Parathyroid adenoma (tissue), 2 donors: ENCODE results near the gene ATP13A3.

Experiments used
- H2AFZ ChIP-seq: fragments of 300-600 bp; sonication (generic); one replicate; pipeline ENCODE4 v1.7.0; 2017; ENCODE audit warnings: antibody characterized with exemption, mild to moderate bottlenecking
- H3K27ac ChIP-seq: fragments of 300-600 bp; sonication (generic); one replicate; pipeline ENCODE4 v1.7.0; 2017
- H3K27me3 ChIP-seq: fragments of 300-600 bp; sonication (generic); one replicate; pipeline ENCODE4 v1.7.0; 2017; ENCODE audit warnings: low read length; ENCODE audit not compliant: control insufficient read depth, insufficient read depth
- H3K36me3 ChIP-seq: fragments of 300-600 bp; sonication (generic); one replicate; pipeline ENCODE4 v1.7.0; 2017; ENCODE audit warnings: low read length; ENCODE audit not compliant: control insufficient read depth, insufficient read depth
- H3K4me1 ChIP-seq: fragments of 300-600 bp; sonication (generic); one replicate; pipeline ENCODE4 v1.7.0; 2017; ENCODE audit warnings: control low read depth
- H3K4me2 ChIP-seq: fragments of 300-600 bp; sonication (generic); one replicate; pipeline ENCODE4 v1.7.0; 2017; ENCODE audit warnings: low read length
- H3K4me3 ChIP-seq: fragments of 300-600 bp; sonication (generic); one replicate; pipeline ENCODE4 v1.7.0; 2017; ENCODE audit warnings: low read depth, low read length
- H3K79me2 ChIP-seq: fragments of 300-600 bp; sonication (generic); one replicate; pipeline ENCODE4 v1.7.0; 2017; ENCODE audit warnings: control low read depth
- H3K9ac ChIP-seq: fragments of 300-600 bp; sonication (generic); one replicate; pipeline ENCODE4 v1.7.0; 2017; ENCODE audit warnings: mild to moderate bottlenecking
- H3K9me3 ChIP-seq: fragments of 300-600 bp; sonication (generic); one replicate; pipeline ENCODE4 v1.7.0; 2017; ENCODE audit warnings: low read length; ENCODE audit not compliant: control insufficient read depth
- TF ChIP-seq, protein P1 (sequence below): fragments of 300-600 bp; sonication (generic); IDR thresholded peaks from one replicate; pipeline ENCODE4 v1.7.0; 2017; ENCODE audit warnings: antibody characterized with exemption, mild to moderate bottlenecking
- donor health status: primary hyperparathyroidism.

Gene ATP13A3

GRCh38 chr3:194446754-194447153, 40.0 kb downstream of the ATP13A3 start:
- Histone ChIP-seq H3K79me2 (no peaks in the 10 kb centered on the region), H3K4me3 (no peak overlapping the region), H3K9ac (no peak overlapping the region), H2AFZ (no peak overlapping the region), H3K27ac (no peak overlapping the region), H3K27me3 (no peaks in the 10 kb centered on the region), H3K4me1 (no peaks in the 10 kb centered on the region), H3K4me2 (no peak overlapping the region), H3K9me3 (no peaks in the 10 kb centered on the region), H3K36me3 (no peaks in the 10 kb centered on the region)
- TF ChIP-seq, protein P1, sequence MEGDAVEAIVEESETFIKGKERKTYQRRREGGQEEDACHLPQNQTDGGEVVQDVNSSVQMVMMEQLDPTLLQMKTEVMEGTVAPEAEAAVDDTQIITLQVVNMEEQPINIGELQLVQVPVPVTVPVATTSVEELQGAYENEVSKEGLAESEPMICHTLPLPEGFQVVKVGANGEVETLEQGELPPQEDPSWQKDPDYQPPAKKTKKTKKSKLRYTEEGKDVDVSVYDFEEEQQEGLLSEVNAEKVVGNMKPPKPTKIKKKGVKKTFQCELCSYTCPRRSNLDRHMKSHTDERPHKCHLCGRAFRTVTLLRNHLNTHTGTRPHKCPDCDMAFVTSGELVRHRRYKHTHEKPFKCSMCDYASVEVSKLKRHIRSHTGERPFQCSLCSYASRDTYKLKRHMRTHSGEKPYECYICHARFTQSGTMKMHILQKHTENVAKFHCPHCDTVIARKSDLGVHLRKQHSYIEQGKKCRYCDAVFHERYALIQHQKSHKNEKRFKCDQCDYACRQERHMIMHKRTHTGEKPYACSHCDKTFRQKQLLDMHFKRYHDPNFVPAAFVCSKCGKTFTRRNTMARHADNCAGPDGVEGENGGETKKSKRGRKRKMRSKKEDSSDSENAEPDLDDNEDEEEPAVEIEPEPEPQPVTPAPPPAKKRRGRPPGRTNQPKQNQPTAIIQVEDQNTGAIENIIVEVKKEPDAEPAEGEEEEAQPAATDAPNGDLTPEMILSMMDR: no peak

GRCh38 chr3:194446172-194446571, 40.6 kb downstream of the ATP13A3 start:
- H3K27me3 ChIP-seq: no peaks in the 10 kb centered on the region
- no peak overlapping the region for H3K4me3 ChIP-seq
- H3K9me3 ChIP-seq: no peaks in the 10 kb centered on the region
- H3K27ac ChIP-seq: no peak overlapping the region
- H3K4me2 ChIP-seq: no peak overlapping the region
- no peaks in the 10 kb centered on the region for H3K36me3 ChIP-seq
- TF ChIP-seq, protein P1: no peak
- no peak overlapping the region for H2AFZ ChIP-seq
- no peaks in the 10 kb centered on the region for H3K4me1 ChIP-seq
- no peaks in the 10 kb centered on the region for H3K79me2 ChIP-seq
- H3K9ac ChIP-seq: no peak overlapping the region

- Histone ChIP-seq H3K4me3 (no peak overlapping the region), H3K27ac (no peak overlapping the region), H3K4me1 (peaks cover 2% of the 10 kb centered on the region), H3K9ac (no peak overlapping the region), H3K4me2 (no peak overlapping the region), H3K27me3 (no peaks in the 10 kb centered on the region), H2AFZ (no peak overlapping the region), H3K79me2 (no peaks in the 10 kb centered on the region), H3K9me3 (no peaks in the 10 kb centered on the region), H3K36me3 (no peaks in the 10 kb centered on the region)
- TF ChIP-seq, protein P1: no peak
Measured at GRCh38 chr3:194443901-194444300, 42.9 kb downstream of the ATP13A3 start.

GRCh38 chr3:194440756-194441155, 46.0 kb downstream of the ATP13A3 start:
- Histone ChIP-seq H3K36me3 (no peaks in the 10 kb centered on the region), H3K79me2 (no peaks in the 10 kb centered on the region), H3K9ac (no peak overlapping the region), H2AFZ (no peak overlapping the region), H3K9me3 (no peaks in the 10 kb centered on the region), H3K27ac (no peak overlapping the region), H3K27me3 (no peaks in the 10 kb centered on the region), H3K4me2 (no peak overlapping the region), H3K4me1 (peaks cover 2% of the 10 kb centered on the region), H3K4me3 (no peak overlapping the region)
- TF ChIP-seq, protein P1: no peak

GRCh38 chr3:194439881-194440550, 46.8 kb downstream of the ATP13A3 start:
- H3K4me3 ChIP-seq: no peak overlapping the region
- no peak overlapping the region for H3K27ac ChIP-seq
- no peak overlapping the region for H2AFZ ChIP-seq
- no peaks in the 10 kb centered on the region for H3K79me2 ChIP-seq
- H3K36me3 ChIP-seq: no peaks in the 10 kb centered on the region
- H3K4me1 ChIP-seq: peaks cover 2% of the 10 kb centered on the region
- H3K9me3 ChIP-seq: no peaks in the 10 kb centered on the region
- TF ChIP-seq, protein P1: no peak
- no peak overlapping the region for H3K9ac ChIP-seq
- no peak overlapping the region for H3K4me2 ChIP-seq
- H3K27me3 ChIP-seq: no peaks in the 10 kb centered on the region
